HCT116 (cell line): ENCODE data around the gene CFHR5. TPM values are rescaled to one million over a fixed set of nuclear protein-coding genes. Genes with fewer than 3 reads are reported as not detected.
A peak's percentile ranks its signal among the peaks of the same experiment; 100 is the strongest.
"Not testable (repeated sequence)": the region's sequence is repeated elsewhere in the genome, so short reads cannot be mapped to it uniquely, and the experiment has no call there.

Experiments
- ATAC-seq: fragments of 200-7000 bp; cut with Tn5 transposase; 2 replicates; pipeline ENCODE4 v1.9.1; 2020; ENCODE audit warnings: mild to moderate bottlenecking, moderate library complexity
- BruUV-seq: library from RNA; stranded (reverse); fragments of 400-500 nt; replicated peaks from 2 replicates; lab custom pipeline; 2021; lab: Mats Ljungman, UMichigan
- CTCF ChIA-PET: fragments of 300-600 bp; sonication (Branson Sonifier 250); formaldehyde crosslinking; loops from one replicate; lab custom pipeline; 2021; ENCODE audit warnings: antibody characterized with exemption; lab: Charles Lee
- POLR2A ChIA-PET: fragments of 300-600, 350-600 bp; sonication (Branson Sonifier 250); formaldehyde crosslinking; loops from one replicate; lab custom pipeline; 2021; ENCODE audit warnings: antibody characterized with exemption; lab: Charles Lee
- RAD21 ChIA-PET, 2 experiments: fragments of 300-600 bp; sonication (Branson Sonifier 250); formaldehyde crosslinking; loops; one replicate each; lab custom pipeline; 2023; ENCODE audit warnings: low total read pairs in 2 of 2; ENCODE audit not compliant: uncharacterized antibody in 2 of 2, unreplicated experiment in 2 of 2, low non-redundant PET in 1 of 2; lab: Charles Lee
- DNase-seq: peaks from one replicate; pipeline ENCODE4 v3.0.0-alpha.2; 2010; ENCODE audit warnings: low read depth, low spot score
- H2AFZ ChIP-seq: fragments of 200-600 bp; shearing (Covaris generic), sonication (generic); 2 replicates; pipeline ENCODE4 v1.6.1; 2017; ENCODE audit warnings: low read depth, mixed run types, mixed read lengths, antibody characterized with exemption, low read length; ENCODE audit not compliant: poor library complexity, severe bottlenecking
- H3K27ac ChIP-seq: 2 replicates; pipeline ENCODE4 v1.5.1; 2012; ENCODE audit warnings: low read depth, low read length
- H3K27me3 ChIP-seq: fragments of 200-600 bp; sonication (generic); 2 replicates; pipeline ENCODE4 v1.6.1; 2016; ENCODE audit warnings: mixed run types, low read length, mixed read lengths; ENCODE audit not compliant: insufficient read depth
- H3K36me3 ChIP-seq, 2 experiments: fragments of 200-500 bp in 1 of 2; fragments of 200-600 bp in 1 of 2; sonication (Bioruptor generic) in 1 of 2; sonication (generic) in 1 of 2; 2 replicates each; pipeline versions ENCODE4 v1.5.1 to v1.6.1; 2014 to 2016; ENCODE audit warnings: low read length in 2 of 2, inconsistent platforms in 1 of 2, mixed read lengths in 1 of 2, mixed run types in 1 of 2; ENCODE audit not compliant: insufficient read depth in 2 of 2, control insufficient read depth in 1 of 2
- H3K4me1 ChIP-seq, 2 experiments: fragments of 200-600 bp in 1 of 2; sonication (generic) in 1 of 2; 2 replicates each; pipeline versions ENCODE4 v1.5.1 to v1.6.1; 2012 to 2017; ENCODE audit warnings: low read length in 2 of 2, inconsistent platforms in 1 of 2, mild to moderate bottlenecking in 1 of 2, mixed read lengths in 1 of 2, mixed run types in 1 of 2, moderate library complexity in 1 of 2; ENCODE audit not compliant: insufficient read depth in 2 of 2, control insufficient read depth in 1 of 2
- H3K4me2 ChIP-seq: fragments of 200-600 bp; sonication (generic); 2 replicates; pipeline ENCODE4 v1.6.1; 2017; ENCODE audit warnings: mixed run types, low read length, mixed read lengths
- H3K4me3 ChIP-seq, 2 experiments: fragments of 200-600 bp in 1 of 2; sonication (generic) in 1 of 2; replicated peaks in 1 of 2; 2 replicates each; pipeline ENCODE4 v1.5.1; 2011 to 2016; ENCODE audit warnings: low read length in 2 of 2, control low read depth in 1 of 2, low read depth in 1 of 2, mild to moderate bottlenecking in 1 of 2, mixed read lengths in 1 of 2, mixed run types in 1 of 2
- H3K79me2 ChIP-seq: fragments of 200-600 bp; sonication (generic); 2 replicates; pipeline ENCODE4 v1.6.1; 2017; ENCODE audit warnings: mild to moderate bottlenecking, mixed run types, low read length, moderate library complexity, mixed read lengths; ENCODE audit not compliant: insufficient read depth
- H3K9ac ChIP-seq: fragments of 200-600 bp; sonication (generic); 2 replicates; pipeline ENCODE4 v1.6.1; 2016; ENCODE audit warnings: low read length, mixed read lengths
- H3K9me2 ChIP-seq: fragments of 200-600 bp; sonication (generic), shearing (Covaris generic); 2 replicates; pipeline ENCODE4 v1.6.1; 2017; ENCODE audit warnings: mixed run types, mild to moderate bottlenecking, moderate library complexity; ENCODE audit not compliant: insufficient read depth
- H3K9me3 ChIP-seq, 2 experiments: fragments of 200-500 bp in 1 of 2; fragments of 200-600 bp in 1 of 2; sonication (Bioruptor generic) in 1 of 2; sonication (generic) in 1 of 2; 2 replicates each; pipeline ENCODE4 v1.6.1; 2014 to 2017; ENCODE audit warnings: low read length in 2 of 2, mixed read lengths in 2 of 2, inconsistent platforms in 1 of 2, low read depth in 1 of 2, mild to moderate bottlenecking in 1 of 2, mixed run types in 1 of 2, moderate library complexity in 1 of 2; ENCODE audit not compliant: control insufficient read depth in 1 of 2, insufficient read depth in 1 of 2
- H4K20me1 ChIP-seq: fragments of 200-600 bp; sonication (generic), shearing (Covaris generic); 2 replicates; pipeline ENCODE4 v1.6.1; 2017; ENCODE audit warnings: mixed run types, mild to moderate bottlenecking, moderate library complexity; ENCODE audit not compliant: insufficient read depth
- CBX3 ChIP-seq: IDR thresholded peaks from 2 replicates; pipeline ENCODE4 v1.6.1; 2012; ENCODE audit warnings: low read depth
- ZBTB33 ChIP-seq: IDR thresholded peaks from 2 replicates; pipeline ENCODE4 v1.6.1; 2011; ENCODE audit warnings: mild to moderate bottlenecking, low read length, moderate library complexity; ENCODE audit not compliant: insufficient replicate concordance; ENCODE audit errors: extremely low read depth
- ZFX ChIP-seq: fragments of 450-650 bp; IDR thresholded peaks from 2 replicates; pipeline ENCODE4 v1.6.1; 2017
- intact Hi-C: fragments of 100-400 bp; cut with micrococcal nuclease; formaldehyde crosslinking; loops from 2 replicates; pipeline ENCODE4 v1.10.0; 2022
- total RNA-seq: library from RNA; stranded (reverse); gene quantifications from one replicate; pipeline ENCODE4 v1.2.1, GENCODE V29; 2021; ENCODE audit not compliant: unreplicated experiment

CFHR5 gene
- total RNA-seq, 1 experiment from 2014 or later: not detected

- Histone ChIP-seq H3K36me3 (no peaks in the 10 kb centered on the region), H3K79me2 (no peaks in the 10 kb centered on the region), H2AFZ (no peak overlapping the region), H4K20me1 (no peaks in the 10 kb centered on the region), H3K9ac (no peak overlapping the region), H3K27me3 (no peaks in the 10 kb centered on the region), H3K4me3 (no peak overlapping the region), H3K4me2 (no peak overlapping the region), H3K4me1 (no peaks in the 10 kb centered on the region), H3K27ac (no peak overlapping the region), H3K9me3 (no peaks in the 10 kb centered on the region), H3K9me2 (no peaks in the 10 kb centered on the region)
- ChIA-PET CTCF (no interaction called here), POLR2A (no interaction called here), RAD21 (no interaction called here)
- no peak for TF ChIP-seq ZFX
- ATAC-seq (no peak), DNase-seq (no peak)
- BruUV-seq: no TSS peak
- intact Hi-C loops: no loop called here
Observed at GRCh38 chr1:196976278-196976677, 1.1 kb upstream of the CFHR5 start.

- Histone ChIP-seq H3K9ac (no peak overlapping the region), H3K79me2 (no peaks in the 10 kb centered on the region), H2AFZ (no peak overlapping the region), H3K9me2 (no peaks in the 10 kb centered on the region; the same call in 1 of the 2 replicates), H3K36me3 (no peaks in the 10 kb centered on the region), H3K9me3 (no peaks in the 10 kb centered on the region), H4K20me1 (no peaks in the 10 kb centered on the region), H3K4me2 (no peak overlapping the region), H3K27me3 (no peaks in the 10 kb centered on the region), H3K4me1 (no peaks in the 10 kb centered on the region), H3K4me3 (no peak overlapping the region), H3K27ac (no peak overlapping the region)
- no peak for DNase-seq
- TF ChIP-seq CBX3 (no peak), ZBTB33 (no peak)
- ChIA-PET POLR2A (no interaction called here), CTCF (no interaction called here), RAD21 (no interaction called here)
- BruUV-seq: no TSS peak
- intact Hi-C loops: no loop called here
- ATAC-seq: no peak
Observed at GRCh38 chr1:196980859-196981258, 3.5 kb downstream of the CFHR5 start.

GRCh38 chr1:196982247-196982646 lies 4.9 kb downstream of the CFHR5 start:
- H4K20me1 ChIP-seq, H3K9me2 ChIP-seq, H3K27ac ChIP-seq, H3K79me2 ChIP-seq, POLR2A ChIA-PET, H3K4me3 ChIP-seq, H3K27me3 ChIP-seq, CTCF ChIA-PET, H3K9ac ChIP-seq, H3K9me3 ChIP-seq, ATAC-seq, DNase-seq, BruUV-seq, H3K36me3 ChIP-seq, H2AFZ ChIP-seq, RAD21 ChIA-PET, H3K4me2 ChIP-seq, H3K4me1 ChIP-seq, intact Hi-C loops: not testable (repeated sequence)

- intact Hi-C loops, H3K36me3 ChIP-seq, H2AFZ ChIP-seq, H4K20me1 ChIP-seq, H3K4me1 ChIP-seq, RAD21 ChIA-PET, BruUV-seq, H3K9me3 ChIP-seq, H3K27me3 ChIP-seq, POLR2A ChIA-PET, CTCF ChIA-PET, H3K4me3 ChIP-seq, H3K9ac ChIP-seq, H3K79me2 ChIP-seq, H3K9me2 ChIP-seq, H3K27ac ChIP-seq: not testable (repeated sequence)
- peak; percentile 15 for DNase-seq
- peak; percentile 88 for ATAC-seq
- H3K4me2 ChIP-seq: peak overlapping the region; percentile 23; the same call in 1 of the 2 replicates
Observed at GRCh38 chr1:196991919-196992651, 14.7 kb downstream of the CFHR5 start.
